ENCODE results near the gene PLEK2. TPM values are rescaled to one million over a fixed set of nuclear protein-coding genes. Genes with fewer than 3 reads are reported as not detected.

PLEK2 gene
- total and polyA plus RNA-seq, 2 of the 13 experiments (the other 11 are each of a cell fraction or from before 2014, with no cell fraction given): 0.26 to 1.5 TPM

DNA sequence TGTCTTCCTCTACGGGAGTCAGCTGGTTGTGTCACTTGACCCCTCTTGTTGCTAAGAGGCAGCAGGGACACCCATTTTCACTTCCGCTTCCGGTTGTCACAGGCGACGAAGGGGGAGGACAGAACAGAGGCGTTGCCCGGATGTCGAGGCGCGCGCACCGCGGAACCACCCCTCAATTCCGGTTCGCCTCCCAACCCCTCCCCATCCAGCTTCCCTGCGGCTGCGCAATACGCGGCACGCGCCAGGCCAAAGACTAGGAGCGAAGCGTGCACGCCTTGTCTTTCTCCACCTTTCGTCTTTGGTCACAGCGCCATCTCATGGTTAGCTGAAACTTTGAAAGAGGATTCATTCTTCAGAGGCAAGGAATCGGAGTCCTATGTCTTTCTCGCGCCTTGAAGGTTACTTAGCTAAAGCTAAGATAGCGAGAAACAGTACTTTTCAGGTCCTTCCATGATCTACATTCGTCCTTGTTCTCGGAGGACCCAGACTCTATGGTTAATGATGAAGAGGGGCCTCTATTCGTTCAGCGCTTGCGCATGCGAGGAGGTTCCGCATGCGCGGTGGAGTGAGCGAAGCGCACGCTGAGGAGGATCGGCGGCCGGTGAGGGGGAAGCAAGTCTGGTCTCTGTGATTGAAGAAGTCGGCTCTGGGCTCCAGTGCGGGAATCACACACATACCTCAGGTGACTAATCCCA, 52.0 kb downstream of the PLEK2 start, which contains the start of the genes ATP6V1D and EIF2S1 (continued):
- TF ChIP-seq ZNF766 (CRISPR knock-in tag; IDR thresholded peaks at IDR 0.05; ENCODE audit: borderline replicate concordance) (no peak; the same call in 1 of the 2 replicates), ZNF350 (CRISPR knock-in tag; IDR thresholded peaks at IDR 0.05; ENCODE audit: borderline replicate concordance, low read depth) (peak; percentile 65; the same call in 1 of the 2 replicates), MIER3 (CRISPR knock-in tag; IDR thresholded peaks at IDR 0.05; ENCODE audit: borderline replicate concordance) (peak; percentile 72), TGIF2 (CRISPR knock-in tag; IDR thresholded peaks at IDR 0.05) (peak; percentile 99), NRL (CRISPR knock-in tag; IDR thresholded peaks at IDR 0.05; ENCODE audit: borderline replicate concordance) (no peak), ZNF510 (CRISPR knock-in tag; IDR thresholded peaks at IDR 0.05; ENCODE audit: low read depth) (no peak), PRMT3 (CRISPR knock-in tag; IDR thresholded peaks at IDR 0.05; ENCODE audit: borderline replicate concordance, low read depth) (no peak), ZNF788 (CRISPR knock-in tag; IDR thresholded peaks at IDR 0.05; ENCODE audit: borderline replicate concordance) (peak; percentile 67; the same call in 1 of the 2 replicates), LCORL (IDR thresholded peaks at IDR 0.05) (no peak), LCORL (CRISPR knock-in tag; IDR thresholded peaks at IDR 0.05) (peak; percentile 73; the same call in 1 of the 2 replicates), AKAP8 (CRISPR knock-in tag; IDR thresholded peaks at IDR 0.05) (no peak), ZNF253 (CRISPR knock-in tag; IDR thresholded peaks at IDR 0.05; ENCODE audit: borderline replicate concordance) (no peak), MED1 (CRISPR knock-in tag; IDR thresholded peaks at IDR 0.05) (peak; percentile 35; the same call in 1 of the 2 replicates), RXRA (CRISPR knock-in tag; IDR thresholded peaks at IDR 0.05) (peak; percentile 56), EEA1 (CRISPR knock-in tag; IDR thresholded peaks at IDR 0.05; ENCODE audit: borderline replicate concordance) (peak; percentile 17; the same call in 1 of the 2 replicates)
- TF ChIP-seq, protein P1, sequence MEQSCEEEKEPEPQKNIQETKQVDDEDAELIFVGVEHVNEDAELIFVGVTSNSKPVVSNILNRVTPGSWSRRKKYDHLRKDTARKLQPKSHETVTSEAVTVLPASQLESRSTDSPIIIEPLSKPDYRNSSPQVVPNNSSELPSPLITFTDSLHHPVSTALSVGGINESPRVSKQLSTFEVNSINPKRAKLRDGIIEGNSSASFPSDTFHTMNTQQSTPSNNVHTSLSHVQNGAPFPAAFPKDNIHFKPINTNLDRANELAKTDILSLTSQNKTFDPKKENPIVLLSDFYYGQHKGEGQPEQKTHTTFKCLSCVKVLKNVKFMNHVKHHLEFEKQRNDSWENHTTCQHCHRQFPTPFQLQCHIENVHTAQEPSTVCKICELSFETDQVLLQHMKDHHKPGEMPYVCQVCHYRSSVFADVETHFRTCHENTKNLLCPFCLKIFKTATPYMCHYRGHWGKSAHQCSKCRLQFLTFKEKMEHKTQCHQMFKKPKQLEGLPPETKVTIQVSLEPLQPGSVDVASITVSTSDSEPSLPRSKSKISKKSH (CRISPR knock-in tag; IDR thresholded peaks at IDR 0.05; ENCODE audit: borderline replicate concordance): peak; percentile 24; the same call in 1 of the 2 replicates
- TF ChIP-seq, protein P2, sequence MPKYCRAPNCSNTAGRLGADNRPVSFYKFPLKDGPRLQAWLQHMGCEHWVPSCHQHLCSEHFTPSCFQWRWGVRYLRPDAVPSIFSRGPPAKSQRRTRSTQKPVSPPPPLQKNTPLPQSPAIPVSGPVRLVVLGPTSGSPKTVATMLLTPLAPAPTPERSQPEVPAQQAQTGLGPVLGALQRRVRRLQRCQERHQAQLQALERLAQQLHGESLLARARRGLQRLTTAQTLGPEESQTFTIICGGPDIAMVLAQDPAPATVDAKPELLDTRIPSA (CRISPR knock-in tag; IDR thresholded peaks at IDR 0.05; ENCODE audit: borderline replicate concordance): no peak
- TF ChIP-seq, protein P3, sequence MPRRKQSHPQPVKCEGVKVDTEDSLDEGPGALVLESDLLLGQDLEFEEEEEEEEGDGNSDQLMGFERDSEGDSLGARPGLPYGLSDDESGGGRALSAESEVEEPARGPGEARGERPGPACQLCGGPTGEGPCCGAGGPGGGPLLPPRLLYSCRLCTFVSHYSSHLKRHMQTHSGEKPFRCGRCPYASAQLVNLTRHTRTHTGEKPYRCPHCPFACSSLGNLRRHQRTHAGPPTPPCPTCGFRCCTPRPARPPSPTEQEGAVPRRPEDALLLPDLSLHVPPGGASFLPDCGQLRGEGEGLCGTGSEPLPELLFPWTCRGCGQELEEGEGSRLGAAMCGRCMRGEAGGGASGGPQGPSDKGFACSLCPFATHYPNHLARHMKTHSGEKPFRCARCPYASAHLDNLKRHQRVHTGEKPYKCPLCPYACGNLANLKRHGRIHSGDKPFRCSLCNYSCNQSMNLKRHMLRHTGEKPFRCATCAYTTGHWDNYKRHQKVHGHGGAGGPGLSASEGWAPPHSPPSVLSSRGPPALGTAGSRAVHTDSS (CRISPR knock-in tag; conservative IDR thresholded peaks at IDR 0.05): no peak
- TF ChIP-seq, protein P4, sequence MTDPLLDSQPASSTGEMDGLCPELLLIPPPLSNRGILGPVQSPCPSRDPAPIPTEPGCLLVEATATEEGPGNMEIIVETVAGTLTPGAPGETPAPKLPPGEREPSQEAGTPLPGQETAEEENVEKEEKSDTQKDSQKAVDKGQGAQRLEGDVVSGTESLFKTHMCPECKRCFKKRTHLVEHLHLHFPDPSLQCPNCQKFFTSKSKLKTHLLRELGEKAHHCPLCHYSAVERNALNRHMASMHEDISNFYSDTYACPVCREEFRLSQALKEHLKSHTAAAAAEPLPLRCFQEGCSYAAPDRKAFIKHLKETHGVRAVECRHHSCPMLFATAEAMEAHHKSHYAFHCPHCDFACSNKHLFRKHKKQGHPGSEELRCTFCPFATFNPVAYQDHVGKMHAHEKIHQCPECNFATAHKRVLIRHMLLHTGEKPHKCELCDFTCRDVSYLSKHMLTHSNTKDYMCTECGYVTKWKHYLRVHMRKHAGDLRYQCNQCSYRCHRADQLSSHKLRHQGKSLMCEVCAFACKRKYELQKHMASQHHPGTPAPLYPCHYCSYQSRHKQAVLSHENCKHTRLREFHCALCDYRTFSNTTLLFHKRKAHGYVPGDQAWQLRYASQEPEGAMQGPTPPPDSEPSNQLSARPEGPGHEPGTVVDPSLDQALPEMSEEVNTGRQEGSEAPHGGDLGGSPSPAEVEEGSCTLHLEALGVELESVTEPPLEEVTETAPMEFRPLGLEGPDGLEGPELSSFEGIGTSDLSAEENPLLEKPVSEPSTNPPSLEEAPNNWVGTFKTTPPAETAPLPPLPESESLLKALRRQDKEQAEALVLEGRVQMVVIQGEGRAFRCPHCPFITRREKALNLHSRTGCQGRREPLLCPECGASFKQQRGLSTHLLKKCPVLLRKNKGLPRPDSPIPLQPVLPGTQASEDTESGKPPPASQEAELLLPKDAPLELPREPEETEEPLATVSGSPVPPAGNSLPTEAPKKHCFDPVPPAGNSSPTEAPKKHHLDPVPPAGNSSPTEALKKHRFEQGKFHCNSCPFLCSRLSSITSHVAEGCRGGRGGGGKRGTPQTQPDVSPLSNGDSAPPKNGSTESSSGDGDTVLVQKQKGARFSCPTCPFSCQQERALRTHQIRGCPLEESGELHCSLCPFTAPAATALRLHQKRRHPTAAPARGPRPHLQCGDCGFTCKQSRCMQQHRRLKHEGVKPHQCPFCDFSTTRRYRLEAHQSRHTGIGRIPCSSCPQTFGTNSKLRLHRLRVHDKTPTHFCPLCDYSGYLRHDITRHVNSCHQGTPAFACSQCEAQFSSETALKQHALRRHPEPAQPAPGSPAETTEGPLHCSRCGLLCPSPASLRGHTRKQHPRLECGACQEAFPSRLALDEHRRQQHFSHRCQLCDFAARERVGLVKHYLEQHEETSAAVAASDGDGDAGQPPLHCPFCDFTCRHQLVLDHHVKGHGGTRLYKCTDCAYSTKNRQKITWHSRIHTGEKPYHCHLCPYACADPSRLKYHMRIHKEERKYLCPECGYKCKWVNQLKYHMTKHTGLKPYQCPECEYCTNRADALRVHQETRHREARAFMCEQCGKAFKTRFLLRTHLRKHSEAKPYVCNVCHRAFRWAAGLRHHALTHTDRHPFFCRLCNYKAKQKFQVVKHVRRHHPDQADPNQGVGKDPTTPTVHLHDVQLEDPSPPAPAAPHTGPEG (CRISPR knock-in tag; IDR thresholded peaks at IDR 0.05): no peak
